SU-DHL-6 (cell line): ENCODE data around the gene BNC2.

ENCODE experiments used
- EZH2phosphoT487 ChIP-seq: fragments of 200-600 bp; sonication (generic), shearing (Covaris generic); conservative IDR thresholded peaks from 2 replicates; pipeline ENCODE4 v1.6.1; 2018; ENCODE audit warnings: mild to moderate bottlenecking, antibody characterized with exemption, low read length, moderate library complexity, mixed read lengths
- TF ChIP-seq, protein P1 (sequence below): fragments of 200-600 bp; sonication (generic); IDR thresholded peaks from one replicate; pipeline ENCODE4 v1.5.1; 2017; ENCODE audit warnings: antibody characterized with exemption, mild to moderate bottlenecking, low read length, moderate library complexity; ENCODE audit not compliant: insufficient read depth, poor library complexity, severe bottlenecking

DNA sequence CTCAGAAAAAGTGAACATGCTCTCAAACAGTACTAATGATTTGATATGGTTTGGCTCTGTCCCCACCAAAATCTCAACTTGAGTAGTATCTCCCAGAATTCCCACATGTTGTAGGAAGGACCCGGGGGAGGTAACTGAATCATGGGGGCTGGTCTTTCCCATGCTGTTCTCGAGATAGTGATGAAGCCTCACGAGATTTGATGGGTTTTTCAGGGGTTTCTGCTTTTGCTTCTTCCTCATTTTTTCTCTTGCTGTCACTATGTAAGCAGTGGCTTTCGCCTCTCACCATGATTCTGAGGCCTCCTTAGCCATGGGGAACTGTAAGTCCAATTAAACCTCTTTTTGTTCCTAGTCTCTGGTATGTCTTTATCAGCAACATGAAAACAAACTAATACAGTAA is 401.3 kb downstream of the BNC2 start:
- TF ChIP-seq, protein P1, sequence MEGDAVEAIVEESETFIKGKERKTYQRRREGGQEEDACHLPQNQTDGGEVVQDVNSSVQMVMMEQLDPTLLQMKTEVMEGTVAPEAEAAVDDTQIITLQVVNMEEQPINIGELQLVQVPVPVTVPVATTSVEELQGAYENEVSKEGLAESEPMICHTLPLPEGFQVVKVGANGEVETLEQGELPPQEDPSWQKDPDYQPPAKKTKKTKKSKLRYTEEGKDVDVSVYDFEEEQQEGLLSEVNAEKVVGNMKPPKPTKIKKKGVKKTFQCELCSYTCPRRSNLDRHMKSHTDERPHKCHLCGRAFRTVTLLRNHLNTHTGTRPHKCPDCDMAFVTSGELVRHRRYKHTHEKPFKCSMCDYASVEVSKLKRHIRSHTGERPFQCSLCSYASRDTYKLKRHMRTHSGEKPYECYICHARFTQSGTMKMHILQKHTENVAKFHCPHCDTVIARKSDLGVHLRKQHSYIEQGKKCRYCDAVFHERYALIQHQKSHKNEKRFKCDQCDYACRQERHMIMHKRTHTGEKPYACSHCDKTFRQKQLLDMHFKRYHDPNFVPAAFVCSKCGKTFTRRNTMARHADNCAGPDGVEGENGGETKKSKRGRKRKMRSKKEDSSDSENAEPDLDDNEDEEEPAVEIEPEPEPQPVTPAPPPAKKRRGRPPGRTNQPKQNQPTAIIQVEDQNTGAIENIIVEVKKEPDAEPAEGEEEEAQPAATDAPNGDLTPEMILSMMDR = no peak
- no peak for TF ChIP-seq EZH2phosphoT487
